ENCODE measurements around the gene UBE2G2. TPM values are rescaled to one million over a fixed set of nuclear protein-coding genes. Genes with fewer than 3 reads are reported as not detected.

UBE2G2 gene
- total RNA-seq, 1 donor from 2014 or later = 78.2 TPM

- no peaks in the 10 kb centered on the region for H3K4me1 ChIP-seq
- H3K27ac ChIP-seq (replicated peaks) = no peak overlapping the region
- H3K27me3 ChIP-seq (ENCODE audit: low read depth) = peaks cover 36% of the 10 kb centered on the region
- no peak for DNase-seq
- H3K4me3 ChIP-seq = no peak overlapping the region
- no peak for TF ChIP-seq CTCF (IDR thresholded peaks at IDR 0.05; ENCODE audit: borderline replicate concordance)
- intact Hi-C loops (cut with micrococcal nuclease) = no loop called here
- no peaks in the 10 kb centered on the region for H3K36me3 ChIP-seq
- H3K9me3 ChIP-seq (replicated peaks) = no peaks in the 10 kb centered on the region
These were observed 72.1 kb downstream of the UBE2G2 start for GRCh38 chr21:44729336-44730027.

GRCh38 chr21:44728716-44729115, 72.9 kb downstream of the UBE2G2 start:
- Histone ChIP-seq H3K27me3 (ENCODE audit: low read depth) (peaks cover 44% of the 10 kb centered on the region), H3K4me1 (peaks cover 3% of the 10 kb centered on the region)
- DNase-seq = no peak

GRCh38 chr21:44727757-44728156, 73.9 kb downstream of the UBE2G2 start:
- Histone ChIP-seq H3K4me3 (no peak overlapping the region), H3K27me3 (ENCODE audit: low read depth) (peaks cover 54% of the 10 kb centered on the region), H3K9me3 (replicated peaks) (no peaks in the 10 kb centered on the region), H3K27ac (replicated peaks) (no peak overlapping the region), H3K36me3 (no peaks in the 10 kb centered on the region), H3K4me1 (peaks cover 7% of the 10 kb centered on the region)
- no peak for TF ChIP-seq CTCF (IDR thresholded peaks at IDR 0.05; ENCODE audit: borderline replicate concordance)
- intact Hi-C loops (cut with micrococcal nuclease) = no loop called here
- no peak for DNase-seq

More at GRCh38 chr21:44728716-44729115, 72.9 kb downstream of the UBE2G2 start:
- Histone ChIP-seq H3K36me3 (no peaks in the 10 kb centered on the region), H3K4me3 (no peak overlapping the region), H3K27ac (replicated peaks) (no peak overlapping the region), H3K9me3 (replicated peaks) (no peaks in the 10 kb centered on the region)
- intact Hi-C loops (cut with micrococcal nuclease) = no loop called here
- TF ChIP-seq CTCF (IDR thresholded peaks at IDR 0.05; ENCODE audit: borderline replicate concordance) = no peak

- peaks cover 7% of the 10 kb centered on the region for H3K4me1 ChIP-seq
- no peak overlapping the region for H3K27ac ChIP-seq (replicated peaks)
- H3K36me3 ChIP-seq = no peaks in the 10 kb centered on the region
- intact Hi-C loops (cut with micrococcal nuclease) = no loop called here
- TF ChIP-seq CTCF (IDR thresholded peaks at IDR 0.05; ENCODE audit: borderline replicate concordance) = no peak
- H3K27me3 ChIP-seq (ENCODE audit: low read depth) = peaks cover 58% of the 10 kb centered on the region
- no peaks in the 10 kb centered on the region for H3K9me3 ChIP-seq (replicated peaks)
- no peak for DNase-seq
- no peak overlapping the region for H3K4me3 ChIP-seq
These were observed 74.3 kb downstream of the UBE2G2 start for GRCh38 chr21:44727321-44727720.

- Histone ChIP-seq H3K9me3 (replicated peaks) (no peaks in the 10 kb centered on the region), H3K27me3 (ENCODE audit: low read depth) (peaks cover 63% of the 10 kb centered on the region), H3K4me3 (no peak overlapping the region), H3K36me3 (no peaks in the 10 kb centered on the region), H3K27ac (replicated peaks) (no peak overlapping the region), H3K4me1 (peaks cover 7% of the 10 kb centered on the region)
- DNase-seq = no peak
- intact Hi-C loops (cut with micrococcal nuclease) = no loop called here
- TF ChIP-seq CTCF (IDR thresholded peaks at IDR 0.05; ENCODE audit: borderline replicate concordance) = no peak
These were observed 74.8 kb downstream of the UBE2G2 start for GRCh38 chr21:44726826-44727225.

All from left ventricle myocardium inferior (tissue), 1 donor.